ENCODE results near the gene GLYATL1.

GLYATL1 gene

GRCh38 chr11:58992489-58992888 is 53.2 kb downstream of the GLYATL1 start:
- no peaks in the 10 kb centered on the region for H3K36me3 ChIP-seq (ENCODE audit: control insufficient read depth in 2 of 2, insufficient read depth in 1 of 2, low read length in 2 of 2)
- CTCF ChIA-PET, result no interaction called here
- no peaks in the 10 kb centered on the region for H3K9me3 ChIP-seq (ENCODE audit: control insufficient read depth, insufficient read depth, low read depth, low read length)
- TF ChIP-seq, protein P1, sequence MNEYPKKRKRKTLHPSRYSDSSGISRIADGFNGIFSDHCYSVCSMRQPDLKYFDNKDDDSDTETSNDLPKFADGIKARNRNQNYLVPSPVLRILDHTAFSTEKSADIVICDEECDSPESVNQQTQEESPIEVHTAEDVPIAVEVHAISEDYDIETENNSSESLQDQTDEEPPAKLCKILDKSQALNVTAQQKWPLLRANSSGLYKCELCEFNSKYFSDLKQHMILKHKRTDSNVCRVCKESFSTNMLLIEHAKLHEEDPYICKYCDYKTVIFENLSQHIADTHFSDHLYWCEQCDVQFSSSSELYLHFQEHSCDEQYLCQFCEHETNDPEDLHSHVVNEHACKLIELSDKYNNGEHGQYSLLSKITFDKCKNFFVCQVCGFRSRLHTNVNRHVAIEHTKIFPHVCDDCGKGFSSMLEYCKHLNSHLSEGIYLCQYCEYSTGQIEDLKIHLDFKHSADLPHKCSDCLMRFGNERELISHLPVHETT (tag by site-specific recombination; IDR thresholded peaks at IDR 0.05), result no peak
- TF ChIP-seq ZNF670 (tag by site-specific recombination; IDR thresholded peaks at IDR 0.05; ENCODE audit: low read depth) (no peak), ZNF677 (tag by site-specific recombination; IDR thresholded peaks at IDR 0.05) (no peak), ZNF837 (tag by site-specific recombination; IDR thresholded peaks at IDR 0.05) (no peak), ZNF785 (tag by site-specific recombination; IDR thresholded peaks at IDR 0.05) (no peak)
- TF ChIP-seq, protein P2, sequence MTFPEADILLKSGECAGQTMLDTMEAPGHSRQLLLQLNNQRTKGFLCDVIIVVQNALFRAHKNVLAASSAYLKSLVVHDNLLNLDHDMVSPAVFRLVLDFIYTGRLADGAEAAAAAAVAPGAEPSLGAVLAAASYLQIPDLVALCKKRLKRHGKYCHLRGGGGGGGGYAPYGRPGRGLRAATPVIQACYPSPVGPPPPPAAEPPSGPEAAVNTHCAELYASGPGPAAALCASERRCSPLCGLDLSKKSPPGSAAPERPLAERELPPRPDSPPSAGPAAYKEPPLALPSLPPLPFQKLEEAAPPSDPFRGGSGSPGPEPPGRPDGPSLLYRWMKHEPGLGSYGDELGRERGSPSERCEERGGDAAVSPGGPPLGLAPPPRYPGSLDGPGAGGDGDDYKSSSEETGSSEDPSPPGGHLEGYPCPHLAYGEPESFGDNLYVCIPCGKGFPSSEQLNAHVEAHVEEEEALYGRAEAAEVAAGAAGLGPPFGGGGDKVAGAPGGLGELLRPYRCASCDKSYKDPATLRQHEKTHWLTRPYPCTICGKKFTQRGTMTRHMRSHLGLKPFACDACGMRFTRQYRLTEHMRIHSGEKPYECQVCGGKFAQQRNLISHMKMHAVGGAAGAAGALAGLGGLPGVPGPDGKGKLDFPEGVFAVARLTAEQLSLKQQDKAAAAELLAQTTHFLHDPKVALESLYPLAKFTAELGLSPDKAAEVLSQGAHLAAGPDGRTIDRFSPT (tag by site-specific recombination; IDR thresholded peaks at IDR 0.05), result no peak
- POLR2A ChIA-PET, result no interaction called here
- no peaks in the 10 kb centered on the region for H3K4me1 ChIP-seq (ENCODE audit: control insufficient read depth, insufficient read depth, low read length)
- no peak overlapping the region for H3K27ac ChIP-seq (ENCODE audit: extremely low read depth, low read depth, low read length)
- H3K4me3 ChIP-seq (ENCODE audit: low read depth, low read length), result no peak overlapping the region

GRCh38 chr11:58994171-58994570 is 54.9 kb downstream of the GLYATL1 start:
- H3K9me3 ChIP-seq (ENCODE audit: control insufficient read depth, insufficient read depth, low read depth, low read length), result no peaks in the 10 kb centered on the region
- H3K4me1 ChIP-seq (ENCODE audit: control insufficient read depth, insufficient read depth, low read length), result no peaks in the 10 kb centered on the region
- H3K4me3 ChIP-seq (ENCODE audit: low read depth, low read length), result no peak overlapping the region
- ChIA-PET CTCF (no interaction called here), POLR2A (no interaction called here)
- TF ChIP-seq ZNF776 (tag by site-specific recombination; IDR thresholded peaks at IDR 0.05; ENCODE audit: borderline replicate concordance) (no peak), HOXC10 (CRISPR knock-in tag; IDR thresholded peaks at IDR 0.05) (no peak), ZNF701 (tag by site-specific recombination; IDR thresholded peaks at IDR 0.05) (no peak), ZNF114 (tag by site-specific recombination; IDR thresholded peaks at IDR 0.05) (no peak), ZNF138 (tag by site-specific recombination; IDR thresholded peaks at IDR 0.05; ENCODE audit: borderline replicate concordance) (no peak), ZNF174 (tag by site-specific recombination; IDR thresholded peaks at IDR 0.05) (no peak), TRIM28 (IDR thresholded peaks at IDR 0.05; ENCODE audit: borderline replicate concordance, low read length) (no peak), ZXDB (tag by site-specific recombination; IDR thresholded peaks at IDR 0.05) (no peak), ZNF704 (tag by site-specific recombination; IDR thresholded peaks at IDR 0.05) (no peak), ZNF311 (tag by site-specific recombination; IDR thresholded peaks at IDR 0.05; ENCODE audit: borderline replicate concordance) (no peak), ZNF624 (tag by site-specific recombination; IDR thresholded peaks at IDR 0.05) (no peak), ZNF18 (tag by site-specific recombination; IDR thresholded peaks at IDR 0.05) (no peak), ZNF155 (tag by site-specific recombination; IDR thresholded peaks at IDR 0.05) (no peak), GLIS1 (tag by site-specific recombination; IDR thresholded peaks at IDR 0.05) (no peak), ZNF692 (tag by site-specific recombination; IDR thresholded peaks at IDR 0.05) (no peak), PRDM4 (tag by site-specific recombination; IDR thresholded peaks at IDR 0.05) (no peak)
- H3K27ac ChIP-seq (ENCODE audit: extremely low read depth, low read depth, low read length), result no peak overlapping the region
- no peaks in the 10 kb centered on the region for H3K36me3 ChIP-seq (ENCODE audit: control insufficient read depth in 2 of 2, insufficient read depth in 1 of 2, low read length in 2 of 2)
